K562 (cell line): ENCODE results near the gene ORC5. TPM values are rescaled to one million over a fixed set of nuclear protein-coding genes. Genes with fewer than 3 reads are reported as not detected.

Experiments used
- ARHGAP35 ChIP-seq: fragments of 450-650 bp; IDR thresholded peaks from 2 replicates; pipeline ENCODE4 v1.6.1; 2018; ENCODE audit not compliant: partially characterized antibody
- BMI1 ChIP-seq: fragments of 150-350 bp; IDR thresholded peaks from 2 replicates; pipeline ENCODE4 v1.6.1; 2014; ENCODE audit warnings: low read length
- CBX5 ChIP-seq: IDR thresholded peaks from 2 replicates; pipeline ENCODE4 v1.6.1; 2014; ENCODE audit warnings: low read depth, borderline replicate concordance
- DPF2 ChIP-seq: fragments of 450-650 bp; IDR thresholded peaks from 2 replicates; pipeline ENCODE4 v1.6.1; 2016
- ETV5 ChIP-seq: sonication (generic); formaldehyde crosslinking; IDR thresholded peaks from 2 replicates; pipeline ENCODE4 v1.4.0; 2020; ENCODE audit warnings: low read depth, mild to moderate bottlenecking, missing genetic modification reagents
- GATA2 ChIP-seq: sonication (generic); formaldehyde crosslinking; IDR thresholded peaks from 2 replicates; pipeline ENCODE4 v1.4.0; 2020; ENCODE audit warnings: mild to moderate bottlenecking, missing genetic modification reagents
- KAT2B ChIP-seq: IDR thresholded peaks from one replicate; pipeline ENCODE4 v1.6.1; 2012; ENCODE audit warnings: low read depth, mild to moderate bottlenecking, control low read depth, inconsistent platforms, low read length, moderate library complexity
- MEF2A ChIP-seq: IDR thresholded peaks from 2 replicates; pipeline ENCODE4 v1.6.1; 2011; ENCODE audit warnings: low read depth, mild to moderate bottlenecking, low read length, moderate library complexity; ENCODE audit not compliant: control insufficient read depth
- PBX2 ChIP-seq, 2 experiments: IDR thresholded peaks in 1 of 2; conservative IDR thresholded peaks in 1 of 2; 2 replicates each; pipeline ENCODE4 v1.6.1; 2016; ENCODE audit warnings: low read depth in 2 of 2, mild to moderate bottlenecking in 1 of 2, missing compliant biosample characterization in 1 of 2, missing genetic modification characterization in 1 of 2, moderate library complexity in 1 of 2
- PHF21A ChIP-seq: fragments of 450-650 bp; IDR thresholded peaks from 2 replicates; pipeline ENCODE4 v1.6.1; 2017; ENCODE audit warnings: low read depth, borderline replicate concordance
- RBM15 ChIP-seq: fragments of 200-400 bp; formaldehyde crosslinking; IDR thresholded peaks from 2 replicates; pipeline ENCODE4 v1.6.1; 2018; ENCODE audit warnings: mild to moderate bottlenecking, low read length, moderate library complexity; ENCODE audit not compliant: insufficient read depth
- TRIM24 ChIP-seq, 2 experiments: fragments of 450-650 bp; IDR thresholded peaks; 2 replicates each; pipeline ENCODE4 v1.6.1; 2016
- ZKSCAN1 ChIP-seq: fragments of 150-350 bp; IDR thresholded peaks from 2 replicates; pipeline ENCODE4 v1.6.1; 2016; ENCODE audit warnings: low read depth, low read length
- ZNF121 ChIP-seq: sonication (generic); formaldehyde crosslinking; conservative IDR thresholded peaks from 2 replicates; pipeline ENCODE4 v1.8.0; 2022; ENCODE audit warnings: missing genetic modification reagents
- ZNF354B ChIP-seq: fragments of 250-450 bp; sonication (Bioruptor Pico); IDR thresholded peaks from 2 replicates; pipeline ENCODE4 v1.4.0; 2020
- ZSCAN32 ChIP-seq: fragments of 450-650 bp; formaldehyde crosslinking; IDR thresholded peaks from 2 replicates; pipeline ENCODE4 v1.4.0; 2020; ENCODE audit warnings: mild to moderate bottlenecking, moderate library complexity
- polyA plus RNA-seq, 8 experiments: library from polyadenylated mRNA; depleted of rRNA in 4 of 8; stranded (reverse) in 5 of 8; unstranded in 3 of 8; fragments of >200 nt; fragmentation: Nextera tagmentation in 2 of 8; fragmentation: Illumina TruSeq in 1 of 8; extraction: Ambion mirVana in 2 of 8; extraction: Trizol in 1 of 8; gene quantifications; 2 replicates each; pipeline versions ENCODE4 v1.2.1 to v1.2.3, GENCODE V29; 2011 to 2014; ENCODE audit warnings: inconsistent platforms in 1 of 8, missing spikeins in 1 of 8
- total RNA-seq, 7 experiments: library from RNA; depleted of rRNA in 6 of 7; stranded (reverse); fragments of >200 nt in 6 of 7; fragmentation: Illumina TruSeq in 2 of 7; extraction: Trizol in 2 of 7; gene quantifications; 2 replicates each; pipeline versions ENCODE4 v1.2.1 to v1.2.3, GENCODE V29; 2011 to 2021; ENCODE audit warnings: low replicate concordance in 1 of 7
- TF ChIP-seq, protein P1 (sequence below), 2 experiments: fragments of 250-450 bp in 1 of 2; fragments of 450-650 bp in 1 of 2; sonication (Bioruptor Pico) in 1 of 2; IDR thresholded peaks; 2 replicates each; pipeline versions ENCODE4 v1.6.1 to v1.8.0; 2016 to 2021; ENCODE audit warnings: mild to moderate bottlenecking in 2 of 2, moderate library complexity in 2 of 2, missing compliant biosample characterization in 1 of 2, missing genetic modification characterization in 1 of 2
- TF ChIP-seq, protein P2 (sequence below): fragments of 450-650 bp; formaldehyde crosslinking; IDR thresholded peaks from 2 replicates; pipeline ENCODE4 v1.4.0; 2020; ENCODE audit warnings: mild to moderate bottlenecking, mixed read lengths

Gene ORC5
- total and polyA plus RNA-seq, 9 of the 15 experiments (the other 6 are each of a cell fraction or from before 2014, with no cell fraction given), result 29.8 to 136 (median 54.8) TPM

DNA sequence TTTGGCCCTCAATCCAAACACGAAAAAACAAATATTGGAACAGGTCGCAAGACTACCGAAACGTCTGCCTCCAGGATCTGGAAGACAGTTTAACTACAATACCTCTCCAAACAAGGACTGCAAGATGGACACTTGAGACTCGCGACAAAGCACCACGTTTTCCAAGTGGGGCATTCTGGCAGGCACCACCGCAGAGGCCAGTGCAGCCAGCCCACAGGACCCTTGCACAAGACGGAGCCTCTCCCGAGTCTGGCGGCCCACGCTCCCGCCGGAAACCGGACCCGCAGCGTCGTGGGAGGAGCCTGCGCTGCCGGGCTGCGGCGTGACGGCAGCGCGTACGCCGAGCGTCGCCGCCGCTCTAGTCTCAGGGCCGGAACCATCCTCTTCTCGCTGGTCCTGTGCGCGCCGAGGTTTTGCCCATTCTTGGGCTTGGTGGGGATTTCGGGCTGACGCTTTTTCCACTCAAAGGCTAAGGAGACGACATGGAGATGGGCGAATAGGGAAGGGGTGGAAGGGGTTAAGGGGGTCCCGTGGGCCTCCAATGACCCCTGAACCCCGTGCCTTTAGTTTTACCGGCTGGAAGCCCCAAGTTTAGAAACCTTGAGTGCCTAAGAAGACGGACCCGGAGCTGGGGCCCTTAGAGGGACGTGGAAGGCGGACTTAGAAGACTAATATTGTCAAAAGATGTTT, at the start of gene ORC5 (continued):
- TF ChIP-seq PHF21A (no peak), PBX2 (CRISPR knock-in tag; IDR thresholded peaks at IDR 0.05; ENCODE audit: low read depth) (no peak), PBX2 (tag; conservative IDR thresholded peaks at IDR 0.05; ENCODE audit: low read depth) (no peak), ZNF354B (CRISPR knock-in tag) (no peak), TRIM24 (IDR thresholded peaks at IDR 0.05) (no peak), CBX5 (0 out of 2 replicates have a peak, but pooled peaks have one; percentile 52), BMI1 (no peak), ZNF121 (no peak), ARHGAP35 (no peak), ETV5 (peak; percentile 95), DPF2 (no peak), GATA2 (CRISPR knock-in tag) (no peak), KAT2B (no peak), ZKSCAN1 (no peak), ZSCAN32 (CRISPR knock-in tag) (no peak), MEF2A (no peak), RBM15 (no peak)
- TF ChIP-seq, protein P1, sequence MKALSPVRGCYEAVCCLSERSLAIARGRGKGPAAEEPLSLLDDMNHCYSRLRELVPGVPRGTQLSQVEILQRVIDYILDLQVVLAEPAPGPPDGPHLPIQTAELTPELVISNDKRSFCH (CRISPR knock-in tag; IDR thresholded peaks at IDR 0.05), result no peak
- TF ChIP-seq, protein P1 (tag; IDR thresholded peaks at IDR 0.05), result peak; percentile 61; the same call in 1 of the 2 replicates
- TF ChIP-seq, protein P2, sequence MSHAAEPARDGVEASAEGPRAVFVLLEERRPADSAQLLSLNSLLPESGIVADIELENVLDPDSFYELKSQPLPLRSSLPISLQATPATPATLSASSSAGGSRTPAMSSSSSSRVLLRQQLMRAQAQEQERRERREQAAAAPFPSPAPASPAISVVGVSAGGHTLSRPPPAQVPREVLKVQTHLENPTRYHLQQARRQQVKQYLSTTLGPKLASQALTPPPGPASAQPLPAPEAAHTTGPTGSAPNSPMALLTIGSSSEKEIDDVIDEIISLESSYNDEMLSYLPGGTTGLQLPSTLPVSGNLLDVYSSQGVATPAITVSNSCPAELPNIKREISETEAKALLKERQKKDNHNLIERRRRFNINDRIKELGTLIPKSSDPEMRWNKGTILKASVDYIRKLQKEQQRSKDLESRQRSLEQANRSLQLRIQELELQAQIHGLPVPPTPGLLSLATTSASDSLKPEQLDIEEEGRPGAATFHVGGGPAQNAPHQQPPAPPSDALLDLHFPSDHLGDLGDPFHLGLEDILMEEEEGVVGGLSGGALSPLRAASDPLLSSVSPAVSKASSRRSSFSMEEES (CRISPR knock-in tag), result no peak
